Endothelial cell of umbilical vein (primary cell): Measurements from ENCODE around the gene OGDH. TPM values are rescaled to one million over a fixed set of nuclear protein-coding genes. Genes with fewer than 3 reads are reported as not detected.

Experiments used
- BruUV-seq: library from RNA; stranded (reverse); fragments of 400-500 nt; replicated peaks from 2 replicates; lab custom pipeline; 2021; lab: Mats Ljungman, UMichigan
- CTCF ChIA-PET: fragments of 300-600, 350-600 bp; sonication (Branson Sonifier 250); formaldehyde crosslinking; loops from one replicate; lab custom pipeline; 2021; ENCODE audit warnings: antibody characterized with exemption, inconsistent platforms; lab: Charles Lee
- POLR2A ChIA-PET: fragments of 300-600, 350-600 bp; sonication (Branson Sonifier 250); formaldehyde crosslinking; loops from one replicate; lab custom pipeline; 2021; ENCODE audit warnings: antibody characterized with exemption, inconsistent platforms; lab: Charles Lee
- DNase-seq: peaks from one replicate; pipeline ENCODE4 v3.0.0-alpha.2; 2011; ENCODE audit warnings: low read depth, low spot score
- FAIRE-seq: peaks from 2 replicates; lab custom pipeline; 2011; peaks lifted over from hg19 to GRCh38; lab: Jason Lieb, UNC
- H2AFZ ChIP-seq: 2 replicates; pipeline ENCODE4 v1.6.0; 2012; ENCODE audit warnings: low read depth, low read length, control low read depth, inconsistent platforms
- H3K27ac ChIP-seq: 2 replicates; pipeline ENCODE4 v1.5.1; 2011; ENCODE audit warnings: low read depth, mild to moderate bottlenecking, control low read depth, low read length, moderate library complexity; ENCODE audit not compliant: insufficient read depth
- H3K27me3 ChIP-seq, 2 experiments: 2 replicates each; pipeline versions ENCODE4 v1.6.0 to v1.6.1; 2011; ENCODE audit warnings: low read length in 2 of 2, mixed read lengths in 1 of 2; ENCODE audit not compliant: control insufficient read depth in 2 of 2, insufficient read depth in 2 of 2
- H3K36me3 ChIP-seq, 2 experiments: 2 replicates in 1 of 2; 3 replicates in 1 of 2; pipeline ENCODE4 v1.5.1; 2011; ENCODE audit warnings: low read length in 2 of 2, mild to moderate bottlenecking in 1 of 2, moderate library complexity in 1 of 2; ENCODE audit not compliant: control insufficient read depth in 2 of 2, insufficient read depth in 2 of 2; ENCODE audit errors: extremely low read depth in 1 of 2
- H3K4me1 ChIP-seq: 3 replicates; pipeline ENCODE4 v1.5.1; 2011; ENCODE audit warnings: mild to moderate bottlenecking, low read length; ENCODE audit not compliant: control insufficient read depth, insufficient read depth; ENCODE audit errors: extremely low read depth
- H3K4me2 ChIP-seq: 2 replicates; pipeline ENCODE4 v1.6.1; 2011; ENCODE audit warnings: low read length, control low read depth, mixed read lengths; ENCODE audit not compliant: insufficient read depth
- H3K4me3 ChIP-seq, 3 experiments: fragments of 200-600 bp in 1 of 3; sonication (generic), shearing (Covaris generic) in 1 of 3; replicated peaks in 1 of 3; 2 replicates each; pipeline ENCODE4 v1.5.1; 2011 to 2016; ENCODE audit warnings: control low read depth in 3 of 3, low read length in 3 of 3, mild to moderate bottlenecking in 2 of 3, inconsistent platforms in 1 of 3, low read depth in 1 of 3, moderate library complexity in 1 of 3; ENCODE audit not compliant: insufficient read depth in 1 of 3
- H3K79me2 ChIP-seq: 2 replicates; pipeline ENCODE4 v1.6.0; 2012; ENCODE audit warnings: low read length, inconsistent platforms; ENCODE audit not compliant: control insufficient read depth, insufficient read depth
- H3K9ac ChIP-seq: replicated peaks from 2 replicates; pipeline ENCODE3; 2011; ENCODE audit warnings: low read length, control low read depth; ENCODE audit not compliant: insufficient read depth; ENCODE audit errors: extremely low read depth
- H3K9me1 ChIP-seq: replicated peaks from 3 replicates; pipeline ENCODE4 v1.6.0; 2011; ENCODE audit warnings: mild to moderate bottlenecking, low read length; ENCODE audit not compliant: control insufficient read depth, insufficient read depth; ENCODE audit errors: extremely low read depth
- H3K9me3 ChIP-seq: replicated peaks from 2 replicates; pipeline ENCODE4 v1.5.1; 2012; ENCODE audit warnings: low read length, inconsistent platforms; ENCODE audit not compliant: control insufficient read depth, insufficient read depth
- H4K20me1 ChIP-seq: replicated peaks from 2 replicates; pipeline ENCODE3; 2011; ENCODE audit warnings: mild to moderate bottlenecking, low read length; ENCODE audit not compliant: control insufficient read depth, insufficient read depth; ENCODE audit errors: extremely low read depth
- FOS ChIP-seq: IDR thresholded peaks from 2 replicates; pipeline ENCODE4 v1.6.1; 2011; ENCODE audit warnings: mild to moderate bottlenecking, low read length, moderate library complexity, borderline replicate concordance; ENCODE audit not compliant: insufficient read depth
- MYC ChIP-seq: IDR thresholded peaks from one replicate; pipeline ENCODE4 v1.6.1; 2011; ENCODE audit warnings: mild to moderate bottlenecking, low read depth, low read length
- dilution Hi-C: fragments of 300-500 bp; cut with MboI; formaldehyde crosslinking; loops from one replicate; pipeline ENCODE4 v1.15.0; 2019; ENCODE audit warnings: low sequenced_read_pairs; ENCODE audit not compliant: extremely low pct_ligation_motif_present
- intact Hi-C: fragments of 100-400 bp; cut with micrococcal nuclease; formaldehyde crosslinking; loops from one replicate; pipeline ENCODE4 v1.10.0; 2022
- polyA plus RNA-seq, 4 experiments: library from polyadenylated mRNA; depleted of rRNA in 3 of 4; stranded (reverse) in 3 of 4; unstranded in 1 of 4; fragments of >200 nt; gene quantifications; 2 replicates each; pipeline versions ENCODE4 v1.2.1 to v1.2.3, GENCODE V29; 2011 to 2012; ENCODE audit warnings: missing spikeins in 1 of 4
- total RNA-seq: library from RNA; stranded (reverse); gene quantifications from 2 replicates; pipeline ENCODE4 v1.2.3, GENCODE V29; 2021

OGDH gene
- total and polyA plus RNA-seq, 2 donors (not counting 3 experiments of a cell fraction or from before 2014, with no cell fraction given): 88.9 to 92.9 TPM

DNA sequence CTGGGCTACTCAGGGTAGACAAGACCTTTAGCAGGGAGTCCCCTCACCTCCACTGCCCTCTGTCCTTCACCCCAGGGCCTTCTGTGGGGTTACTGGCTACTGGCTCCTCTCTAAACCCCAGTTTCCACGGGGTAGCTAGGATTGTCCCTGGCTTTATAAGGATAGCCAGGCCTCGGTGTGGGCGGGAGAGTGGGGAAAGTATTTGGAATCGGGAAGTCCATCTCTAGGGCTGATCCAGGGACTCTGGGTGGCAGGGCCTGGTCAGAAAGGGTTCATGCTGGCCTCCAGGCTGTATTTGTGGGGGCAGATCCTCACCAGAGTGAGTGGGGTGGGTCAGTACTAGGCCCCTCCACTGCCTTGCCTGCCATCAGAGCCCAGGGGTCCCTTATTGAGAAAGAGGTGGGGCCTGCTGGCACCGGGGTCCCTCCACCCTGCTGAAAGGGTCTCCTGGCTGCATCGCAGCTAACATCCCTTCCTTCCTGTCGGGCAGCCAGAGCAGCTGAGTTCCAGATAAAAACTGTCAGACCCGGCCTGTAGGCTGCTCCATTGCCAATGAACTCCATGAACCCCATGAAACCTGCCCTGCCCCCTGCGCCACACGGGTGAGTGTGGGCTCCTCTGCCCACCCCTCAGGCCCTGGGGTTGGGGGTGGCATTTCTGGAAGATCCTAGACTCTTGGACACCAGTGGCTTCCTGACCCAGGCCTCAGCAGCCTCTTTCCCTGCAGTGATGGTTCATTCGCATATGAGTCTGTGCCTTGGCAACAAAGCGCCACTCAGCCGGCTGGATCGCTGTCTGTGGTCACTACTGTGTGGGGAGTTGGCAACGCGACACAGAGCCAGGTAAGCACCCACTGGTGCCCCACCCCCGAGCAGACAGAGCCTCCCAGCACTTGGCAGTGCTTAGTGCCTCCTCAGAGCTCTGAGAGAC lies 149.5 kb downstream of the OGDH start:
- Histone ChIP-seq H3K36me3 (peaks cover 6 to 37% of the 10 kb centered on the region in 2 experiments), H4K20me1 (no peaks in the 10 kb centered on the region), H3K4me3 (no peak overlapping the region), H3K9ac (no peak overlapping the region), H3K4me2 (no peak overlapping the region), H3K9me1 (no peaks in the 10 kb centered on the region), H3K27ac (no peak overlapping the region), H3K79me2 (peaks cover 36% of the 10 kb centered on the region), H2AFZ (no peak overlapping the region), H3K9me3 (no peaks in the 10 kb centered on the region), H3K27me3 (no peaks in the 10 kb centered on the region), H3K4me1 (no peaks in the 10 kb centered on the region)
- DNase-seq (no peak), FAIRE-seq (no peak)
- TF ChIP-seq MYC: no peak
- dilution Hi-C loops (no loop called here), intact Hi-C loops (no loop called here)
- POLR2A ChIA-PET: no interaction called here
- no TSS peak for BruUV-seq
- CTCF ChIA-PET: no interaction called here

DNA sequence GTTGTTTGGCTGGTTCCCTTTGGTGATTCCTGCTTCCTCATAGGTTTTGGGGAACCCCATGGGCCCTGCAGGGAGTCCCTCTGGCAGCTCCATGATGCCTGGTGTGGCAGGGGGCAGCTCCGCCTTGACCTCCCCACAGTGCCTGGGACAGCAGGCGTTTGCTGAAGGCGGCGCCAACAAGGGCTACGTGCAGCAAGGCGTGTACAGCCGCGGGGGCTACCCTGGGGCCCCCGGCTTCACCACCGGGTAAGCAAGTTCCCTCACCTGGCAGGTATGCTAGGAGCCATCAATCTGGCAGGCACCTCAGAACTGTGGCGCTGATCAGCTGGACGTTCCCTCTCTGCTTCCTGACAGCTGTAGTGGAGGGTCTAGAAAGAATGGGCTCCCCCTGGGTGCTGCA lies 150.5 kb downstream of the OGDH start:
- peaks cover 6 to 42% of the 10 kb centered on the region in 2 experiments for H3K36me3 ChIP-seq
- no peak overlapping the region for H3K9ac ChIP-seq
- H3K9me3 ChIP-seq: no peaks in the 10 kb centered on the region
- TSS peak; percentile 2 for BruUV-seq
- H3K4me1 ChIP-seq: no peaks in the 10 kb centered on the region
- dilution Hi-C loops (no loop called here), intact Hi-C loops (no loop called here)
- FAIRE-seq (no peak), DNase-seq (no peak)
- no peaks in the 10 kb centered on the region for H4K20me1 ChIP-seq
- H3K4me2 ChIP-seq: no peak overlapping the region
- no peak overlapping the region for H3K27ac ChIP-seq
- H3K27me3 ChIP-seq: no peaks in the 10 kb centered on the region
- H3K4me3 ChIP-seq: no peak overlapping the region
- H3K9me1 ChIP-seq: no peaks in the 10 kb centered on the region
- ChIA-PET POLR2A (no interaction called here), CTCF (no interaction called here)
- H2AFZ ChIP-seq: no peak overlapping the region
- H3K79me2 ChIP-seq: peaks cover 29% of the 10 kb centered on the region
- no peak for TF ChIP-seq FOS
